Superior temporal gyrus (tissue), 1 donor: Measurements from ENCODE around the gene SV2C.
"Not testable (repeated sequence)": the region's sequence is repeated elsewhere in the genome, so short reads cannot be mapped to it uniquely, and the experiment has no call there.

ENCODE experiments used
- DNase-seq: peaks from one replicate; pipeline ENCODE4 v3.0.0-alpha.2; 2016; ENCODE audit errors: extremely low spot score

The SV2C gene

DNA sequence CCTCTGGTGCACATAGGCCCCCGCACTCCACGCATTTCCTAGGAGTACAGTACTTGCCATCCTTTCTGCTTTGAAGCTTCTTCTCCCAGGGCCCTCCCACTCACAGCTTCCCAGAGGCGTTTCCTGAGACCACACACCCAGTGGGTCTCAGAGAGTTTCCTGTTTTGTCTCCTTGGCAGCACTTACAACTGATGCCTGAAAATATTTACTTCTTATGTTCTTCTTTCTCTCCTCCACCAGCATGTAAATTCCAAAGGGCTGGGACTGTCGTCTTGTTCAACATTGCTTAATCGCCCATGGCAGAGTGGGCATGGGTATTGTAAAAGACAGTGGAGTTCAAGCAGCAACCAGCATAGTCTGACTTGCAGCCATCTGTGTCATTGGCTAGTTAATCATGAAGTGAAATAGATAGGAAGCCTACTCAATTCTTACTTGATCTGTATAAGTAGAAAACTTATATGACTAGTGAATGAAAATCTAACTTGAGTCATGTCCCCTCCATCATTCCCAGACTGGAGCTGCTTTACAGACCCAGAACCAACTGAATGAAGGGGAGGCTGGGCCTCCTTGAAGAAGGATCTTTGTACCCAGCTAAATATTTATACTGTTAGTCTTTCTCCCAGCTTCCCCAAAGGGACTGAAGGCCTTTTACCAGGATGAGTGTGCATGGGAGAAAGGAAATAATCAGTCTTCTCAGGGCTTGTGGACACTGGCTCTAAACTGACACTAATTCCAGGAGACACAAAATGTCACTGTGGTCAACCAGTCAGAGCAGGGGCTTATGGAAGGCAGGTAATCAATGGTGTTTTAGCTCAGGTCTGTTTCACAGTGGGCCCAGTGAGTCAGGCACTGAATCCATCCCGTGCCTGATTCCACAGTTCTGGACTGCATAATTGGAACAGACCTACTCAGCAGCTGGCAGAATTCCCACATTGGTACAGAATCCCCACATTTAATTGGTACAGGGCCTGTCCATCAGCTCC, 116.4 kb downstream of the SV2C start:
- no peak for DNase-seq

DNA sequence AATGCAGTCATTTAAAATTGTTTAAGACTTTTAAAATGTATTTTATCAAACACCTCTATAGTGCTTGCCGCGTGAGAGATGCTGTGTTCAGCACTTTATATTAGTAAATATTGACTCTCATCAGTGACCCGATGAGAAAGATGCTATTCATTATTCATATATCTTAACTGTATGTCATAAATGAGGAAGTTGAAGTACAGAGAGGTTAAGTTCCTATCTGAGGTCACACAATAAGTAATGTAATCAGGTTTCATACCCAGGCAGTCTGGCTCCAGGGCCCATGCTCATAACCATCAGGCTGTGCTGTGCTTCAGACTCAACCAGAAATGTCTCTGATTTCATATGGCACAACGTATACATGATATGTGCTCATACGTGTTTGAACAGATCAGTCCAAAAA, 119.0 kb downstream of the SV2C start:
- no peak for DNase-seq

DNA sequence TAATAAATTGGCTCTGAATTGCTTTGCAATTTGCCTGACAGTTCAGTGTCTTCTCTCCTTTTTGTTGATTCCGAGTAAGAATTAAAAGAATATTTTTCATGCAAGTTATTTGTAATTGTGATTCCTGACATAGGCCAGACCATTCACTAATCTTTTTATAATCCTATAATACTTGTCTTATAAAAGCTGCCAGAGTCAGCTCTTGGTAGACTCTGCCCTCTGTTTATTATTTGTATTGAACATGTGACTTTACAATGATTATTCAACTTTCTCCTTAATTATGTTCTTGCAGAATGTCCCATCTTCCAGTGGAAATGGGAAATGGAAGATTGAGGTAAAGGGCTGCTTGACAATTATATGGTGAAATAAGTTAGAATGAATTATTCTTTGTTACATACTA, 121.0 kb downstream of the SV2C start:
- no peak for DNase-seq

DNA sequence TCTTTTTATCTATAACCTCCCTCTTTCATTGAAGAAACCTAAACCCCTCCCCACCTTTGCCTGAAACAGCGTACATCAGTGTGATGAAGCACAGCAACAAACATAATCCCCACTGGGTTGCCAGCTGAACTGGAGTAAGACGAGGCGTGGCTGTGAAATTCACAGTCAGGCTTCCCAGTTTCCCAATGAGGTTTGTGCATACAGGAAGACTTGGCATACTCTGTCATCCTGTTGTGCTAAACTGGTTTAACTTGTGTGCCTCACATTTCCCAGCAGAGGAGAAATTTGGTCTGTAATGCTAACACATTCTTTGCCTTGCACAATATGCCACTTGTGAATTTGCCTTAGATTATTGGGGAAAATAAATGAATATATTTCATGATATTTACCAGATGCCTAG, 121.5 kb downstream of the SV2C start:
- no peak for DNase-seq

DNA sequence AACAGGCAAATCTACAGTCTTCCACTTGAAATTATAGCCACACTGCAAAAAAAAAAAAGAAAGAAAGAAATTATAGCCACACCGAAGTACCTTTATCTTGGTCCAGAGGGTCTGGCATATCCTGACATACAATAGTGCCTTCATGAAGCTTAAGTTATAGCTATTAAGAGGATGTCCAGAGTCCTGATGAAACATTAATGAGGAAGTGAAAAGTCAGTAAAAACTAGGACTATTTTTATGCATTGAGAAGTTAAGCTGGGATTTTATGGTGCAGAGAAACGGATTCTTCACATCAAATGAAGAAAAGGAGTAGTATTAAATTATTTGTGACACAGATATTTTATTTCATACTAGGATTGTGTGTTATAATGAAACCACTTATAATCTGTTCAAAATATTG, 123.9 kb downstream of the SV2C start:
- no peak for DNase-seq

DNA sequence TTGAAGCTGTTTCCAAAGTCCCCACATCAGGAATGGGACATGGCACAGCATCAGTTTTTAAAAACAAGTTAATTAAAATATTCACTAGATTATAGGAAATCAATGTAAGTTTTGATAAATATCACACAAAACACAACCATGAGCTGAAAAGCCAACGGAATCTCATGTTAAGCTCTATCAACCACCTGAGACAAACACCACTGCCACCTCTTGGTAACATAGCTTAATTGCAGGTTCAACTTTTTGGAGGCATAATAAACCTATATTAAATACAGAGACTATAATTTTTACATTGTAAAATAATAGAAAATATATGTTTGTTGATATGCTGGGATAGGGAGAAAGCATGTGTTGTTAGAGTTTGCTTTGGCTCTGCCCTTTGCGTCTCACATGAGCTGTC, 126.1 kb downstream of the SV2C start:
- DNase-seq, result no peak

DNA sequence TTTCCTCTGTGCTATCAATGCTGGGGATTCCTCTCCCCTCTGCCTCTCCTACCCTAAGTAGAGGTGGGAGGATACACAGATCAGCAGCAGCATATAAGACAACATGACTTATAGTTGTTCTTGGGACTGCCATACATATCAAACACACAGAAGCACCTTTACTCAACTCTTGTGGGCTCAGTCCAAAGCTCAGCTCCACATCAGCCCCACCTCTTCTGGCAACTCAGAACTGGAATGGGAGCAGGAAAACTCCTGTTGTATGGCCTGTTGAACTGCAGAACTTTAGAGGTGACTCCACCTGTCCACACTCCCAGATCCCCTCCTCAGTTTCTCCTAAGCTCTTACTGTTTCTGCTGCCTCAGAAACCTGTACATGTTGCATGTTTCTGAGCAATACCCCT, 127.8 kb downstream of the SV2C start:
- DNase-seq, result no peak

DNA sequence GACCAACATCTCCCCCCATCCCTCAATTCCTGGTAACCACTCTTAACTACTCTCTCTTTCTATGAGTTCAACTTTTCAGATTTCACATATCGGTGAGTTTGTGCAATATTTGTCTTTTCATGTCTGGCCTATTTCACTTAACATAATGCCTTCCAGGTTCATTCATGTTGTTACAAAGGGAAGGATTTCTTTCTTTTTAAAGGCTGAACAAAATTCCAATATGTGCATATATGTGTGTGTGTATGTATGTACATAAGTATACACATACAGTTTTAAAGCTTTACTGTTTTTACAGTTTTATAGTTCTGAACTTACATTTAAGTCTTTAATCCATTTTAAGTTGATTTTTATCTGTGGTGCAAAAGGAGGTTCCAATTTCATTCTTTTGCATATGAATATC, 130.7 kb downstream of the SV2C start:
- no peak for DNase-seq

DNA sequence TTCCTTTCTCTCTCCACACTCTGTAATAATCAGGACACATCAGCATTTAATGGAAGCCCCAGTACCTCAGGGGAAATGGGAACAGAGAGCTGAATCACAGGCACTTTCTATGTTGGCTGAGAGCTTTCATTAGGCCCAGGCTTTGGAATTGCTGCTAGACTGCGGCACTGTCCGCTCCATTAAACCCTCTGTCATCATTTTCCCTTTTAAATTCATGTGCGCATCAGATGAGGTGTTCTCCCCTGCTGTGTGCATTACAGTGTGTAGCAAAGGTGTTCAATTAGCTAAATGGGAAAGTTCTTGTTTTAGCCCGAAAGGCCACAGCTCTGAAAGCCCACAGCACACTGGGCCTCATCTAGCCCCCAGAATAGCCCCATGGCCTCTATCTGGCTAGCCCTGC, 133.6 kb downstream of the SV2C start:
- DNase-seq, result no peak

DNA sequence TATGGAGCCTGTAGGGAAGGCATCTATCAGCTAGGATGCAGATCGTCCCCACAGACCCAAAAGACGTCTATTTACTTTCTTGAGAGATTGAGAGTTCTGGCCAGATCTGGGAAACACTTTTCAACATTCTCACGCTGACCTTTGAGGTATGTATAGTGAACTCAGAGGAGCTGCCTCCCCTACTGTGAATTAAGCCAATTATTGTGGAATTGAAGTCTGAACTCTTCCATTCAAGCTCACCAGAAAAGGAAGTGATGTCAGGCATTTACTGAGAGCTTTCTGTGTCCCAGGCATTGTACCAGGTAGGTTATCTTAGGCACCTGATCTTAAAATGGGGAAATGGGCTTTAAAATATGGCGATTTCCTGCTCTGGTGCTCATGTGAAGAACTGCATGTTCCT, 136.5 kb downstream of the SV2C start:
- no peak for DNase-seq

DNA sequence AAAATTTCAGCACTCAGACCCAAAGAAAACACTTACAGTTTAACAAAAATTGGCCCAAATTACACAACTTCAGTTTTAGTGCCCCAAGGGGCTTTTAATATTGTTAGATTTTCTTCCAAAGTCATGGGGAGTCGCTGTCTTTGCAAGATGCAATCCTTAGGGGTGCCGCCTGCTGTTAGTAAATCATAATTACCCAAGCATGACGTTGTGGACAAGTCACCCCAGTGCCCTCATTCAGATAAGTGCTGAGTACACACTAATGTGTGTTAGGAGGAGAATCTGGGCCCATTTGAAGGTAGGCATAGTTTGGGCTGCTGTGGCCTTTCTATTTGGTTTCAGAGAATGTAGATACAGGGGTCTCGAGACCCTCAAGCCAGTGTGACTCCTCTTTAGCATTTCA, 138.1 kb downstream of the SV2C start:
- no peak for DNase-seq

DNA sequence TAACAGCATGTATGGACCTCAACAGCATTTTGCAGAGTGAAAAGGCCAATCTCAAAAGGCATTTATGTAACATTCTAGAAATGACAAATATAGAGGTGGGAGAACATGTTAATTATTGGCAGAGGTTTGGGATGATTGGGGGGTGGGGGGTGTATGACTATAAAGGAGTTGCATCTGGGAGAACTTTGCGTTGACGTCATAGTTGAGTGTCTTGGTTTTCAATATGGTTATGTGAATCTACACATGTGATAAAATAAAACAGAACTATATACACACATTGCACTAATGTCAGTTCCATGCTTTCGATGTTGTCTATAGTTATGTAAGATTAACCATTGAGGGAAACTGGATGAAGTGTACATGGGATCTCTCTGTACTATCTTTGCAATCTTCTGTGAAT, 139.1 kb downstream of the SV2C start:
- no peak for DNase-seq

DNA sequence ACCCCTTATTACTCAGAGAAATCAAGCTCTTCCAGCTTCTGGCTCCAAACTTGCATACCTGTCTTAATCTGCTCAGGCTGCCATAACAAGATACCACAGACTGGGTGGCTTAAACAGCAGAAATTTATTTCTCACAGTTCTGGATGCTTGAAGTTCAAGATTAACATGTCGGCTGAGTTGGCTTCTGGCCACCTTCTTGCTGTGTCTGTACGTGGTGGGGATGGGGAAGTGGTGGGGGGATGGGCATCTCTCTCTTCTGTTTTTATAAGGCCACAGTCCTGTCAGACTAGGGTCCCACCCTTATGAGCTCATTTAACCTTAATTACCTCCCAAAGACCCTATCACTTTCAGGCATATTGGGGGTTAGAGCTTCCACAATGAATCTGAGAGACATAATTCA, 140.5 kb downstream of the SV2C start:
- DNase-seq, result no peak

DNA sequence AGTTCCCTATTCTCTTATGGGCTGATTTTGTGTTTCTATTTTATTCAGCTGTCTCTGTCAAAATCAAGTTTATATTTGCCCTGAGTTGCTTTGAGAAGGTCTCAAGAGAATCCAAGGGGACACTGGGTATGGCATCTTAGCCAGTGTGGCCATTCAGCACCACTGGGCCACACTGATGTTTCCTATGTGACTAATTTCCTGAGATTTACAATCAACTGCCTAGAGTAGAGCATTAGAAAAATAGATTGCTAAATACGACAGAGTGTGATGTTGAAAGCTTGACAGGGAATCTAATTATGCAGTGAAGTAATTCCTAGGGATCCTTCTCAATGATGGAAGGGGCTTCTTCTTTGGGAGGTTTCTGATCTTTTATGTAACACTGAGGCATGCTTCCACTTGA, 141.7 kb downstream of the SV2C start:
- DNase-seq, result no peak

DNA sequence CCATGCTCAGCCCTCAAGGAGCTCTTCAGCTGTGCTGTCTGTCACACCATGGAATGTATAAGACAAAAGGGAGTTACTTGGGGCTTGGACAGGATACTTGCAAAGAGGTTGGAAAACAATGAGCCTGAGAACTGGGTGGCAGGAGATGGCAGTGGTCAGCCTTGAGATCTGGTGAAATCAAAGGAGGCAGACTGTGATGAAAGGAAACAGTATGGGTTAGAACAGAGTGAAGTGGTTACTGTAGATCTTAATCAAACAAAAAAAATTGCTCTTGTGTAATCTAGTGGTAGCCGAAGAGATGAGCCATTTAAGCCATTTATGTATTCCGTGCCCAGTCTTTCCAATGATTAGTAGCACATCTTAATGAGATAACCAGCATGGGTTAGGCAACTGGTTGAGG, 142.2 kb downstream of the SV2C start:
- DNase-seq, result no peak

DNA sequence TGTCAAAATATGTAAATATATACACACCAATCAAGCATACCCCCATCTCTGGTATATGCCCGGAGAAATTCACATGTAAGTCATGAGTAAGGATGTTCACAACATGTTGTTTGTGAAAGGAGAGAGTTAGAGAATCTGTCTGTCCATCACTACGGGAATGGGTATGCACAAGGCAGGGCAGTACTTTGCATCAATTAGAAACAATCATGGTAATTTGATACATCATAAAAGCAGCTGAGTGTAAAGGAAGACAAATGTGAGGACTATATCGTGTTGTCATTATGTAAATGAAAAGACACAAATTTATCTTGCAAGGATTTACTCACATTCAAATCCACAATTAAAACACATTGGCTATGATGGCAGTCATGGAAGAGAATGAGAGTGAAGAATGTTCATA, 146.7 kb downstream of the SV2C start:
- DNase-seq, result no peak

DNA sequence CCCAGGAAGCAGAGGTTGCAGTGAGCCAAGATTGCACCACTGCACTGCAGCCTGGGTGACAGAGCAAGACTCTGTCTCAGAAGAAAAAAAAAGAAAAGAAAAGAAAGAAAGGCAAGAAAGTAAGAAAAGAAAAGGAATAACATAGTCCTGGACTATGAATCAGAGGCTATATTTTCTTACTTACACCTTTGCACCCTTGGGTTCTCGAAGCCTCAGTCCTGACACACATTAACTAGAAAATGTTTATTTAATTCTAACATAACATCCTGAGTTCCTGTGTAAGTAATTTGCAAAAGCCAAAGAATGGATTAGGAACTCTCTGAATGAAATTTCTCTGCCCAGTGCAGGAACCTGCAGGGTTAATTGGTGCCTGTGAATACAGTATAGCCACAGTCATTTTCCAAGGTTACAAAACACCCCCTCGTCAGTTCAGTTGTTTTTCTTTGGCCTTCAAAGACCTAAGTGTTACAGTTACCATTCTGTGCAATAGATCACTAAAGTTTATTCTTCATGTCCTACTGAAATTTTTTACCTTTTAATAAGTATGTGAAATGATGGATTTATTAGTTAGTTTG, 147.6 kb downstream of the SV2C start:
- DNase-seq, result no peak

DNA sequence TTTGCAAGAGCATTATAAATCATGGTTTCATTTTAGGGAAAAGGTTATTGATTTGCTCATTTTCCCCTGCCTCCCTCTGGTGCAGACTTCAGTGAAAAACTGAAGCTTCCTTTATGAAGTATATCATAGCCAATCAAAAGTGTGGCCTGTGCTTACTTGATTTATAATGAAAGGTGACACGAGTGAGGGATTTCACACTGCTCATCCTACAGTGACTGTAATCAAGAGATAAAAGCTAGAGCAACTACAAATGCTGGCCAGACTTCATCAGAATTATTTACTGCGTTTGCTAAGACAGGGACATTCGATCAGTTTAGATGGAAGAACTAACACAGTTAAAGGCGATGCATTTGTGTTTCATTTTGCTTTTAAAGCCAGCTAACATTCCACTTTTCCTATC, 151.5 kb downstream of the SV2C start:
- DNase-seq, result no peak

DNA sequence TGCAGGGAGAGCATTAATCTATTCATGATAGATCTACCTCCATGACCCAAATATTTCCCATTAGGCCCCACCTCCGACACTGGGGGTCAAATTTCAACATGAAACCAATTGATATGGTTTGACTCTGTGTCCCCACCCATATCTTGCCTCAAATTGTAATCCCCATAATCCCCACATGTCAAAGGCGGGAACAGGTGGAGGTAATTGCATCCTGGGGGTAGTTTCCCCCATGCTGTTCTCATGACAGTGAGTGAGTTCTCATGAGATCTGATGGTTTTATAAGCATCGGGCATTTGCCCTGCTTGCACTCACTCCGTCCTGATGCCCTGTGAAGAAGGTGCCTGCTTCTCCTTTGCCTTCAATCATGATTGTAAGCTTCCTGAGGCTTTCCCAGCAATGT, 153.5 kb downstream of the SV2C start:
- DNase-seq, result no peak

DNA sequence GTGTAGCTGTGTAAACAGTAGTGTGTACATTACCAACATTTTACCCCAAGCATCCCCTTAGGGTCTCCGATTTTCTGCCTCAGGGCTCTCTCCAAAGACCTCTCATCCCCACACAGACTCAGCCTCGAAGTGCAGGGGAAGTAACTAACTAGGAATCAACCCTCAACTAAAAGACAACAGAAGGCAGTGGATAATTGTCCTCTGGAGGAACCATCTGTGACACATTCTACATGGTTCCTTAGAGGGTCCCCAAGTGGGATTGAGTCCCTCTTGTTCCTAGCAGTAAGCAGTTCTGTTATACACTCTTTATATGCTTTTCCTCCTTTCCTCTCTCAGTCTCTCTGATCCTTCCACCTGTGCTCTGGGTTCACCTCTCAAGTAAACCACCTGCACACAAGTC, 157.2 kb downstream of the SV2C start:
- DNase-seq, result no peak

DNA sequence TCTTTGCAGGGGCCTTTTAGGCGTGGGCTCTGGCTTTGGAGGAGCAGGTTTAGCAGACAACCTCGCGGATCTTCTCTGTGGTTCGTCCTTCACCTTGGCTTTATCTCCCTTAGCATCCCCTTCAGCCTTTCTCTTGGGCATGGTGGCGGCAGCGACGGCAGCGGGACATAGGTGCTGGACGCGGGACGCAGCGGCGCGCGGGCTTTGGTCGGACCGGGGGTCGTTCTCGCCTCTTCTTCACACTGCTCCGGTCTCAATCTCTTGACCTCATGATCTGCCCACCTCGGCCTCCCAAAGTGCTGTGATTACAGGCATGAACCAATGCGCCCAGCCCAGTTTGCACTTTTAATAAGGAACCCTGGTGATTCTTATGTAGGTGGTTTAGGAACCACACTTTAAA, 159.0 kb downstream of the SV2C start:
- not testable (repeated sequence) for DNase-seq

DNA sequence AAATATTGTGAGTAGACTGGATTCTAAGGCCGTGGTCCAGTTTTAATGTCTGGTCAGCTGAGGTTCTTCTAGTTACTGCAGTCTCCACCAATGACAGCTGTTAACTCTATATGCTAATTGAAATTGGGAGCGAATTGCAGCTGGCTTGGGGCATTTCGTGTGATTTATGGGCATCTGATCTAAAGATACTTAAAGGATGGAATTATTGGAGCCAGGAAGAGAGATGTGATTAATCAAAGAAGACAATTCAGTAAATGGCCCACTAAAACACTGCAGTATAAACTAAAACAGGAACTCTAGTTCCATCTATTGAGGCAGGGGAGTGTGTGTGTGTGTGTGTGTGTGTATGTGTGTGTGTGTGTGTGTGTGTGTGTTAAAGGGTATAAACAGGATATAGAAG, 162.4 kb downstream of the SV2C start:
- no peak for DNase-seq

DNA sequence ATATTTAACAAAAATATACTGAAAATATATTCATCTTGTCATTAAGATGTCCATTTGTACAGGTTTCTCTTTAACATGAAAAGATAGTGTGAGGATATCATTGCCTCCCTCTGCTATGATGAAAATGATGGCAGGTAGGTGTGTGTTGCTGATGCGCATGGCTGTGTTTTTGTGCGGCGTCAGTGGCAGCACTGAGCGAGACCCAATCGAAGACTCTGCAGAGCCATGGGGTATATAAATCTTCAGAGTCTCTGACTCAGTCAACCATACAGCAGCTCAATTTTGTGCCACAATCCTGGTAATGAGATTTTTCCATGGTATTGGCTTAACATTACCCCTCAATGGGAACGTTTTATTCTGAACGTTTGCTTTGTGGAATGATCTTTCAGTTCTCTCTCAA, 166.4 kb downstream of the SV2C start:
- DNase-seq, result no peak

DNA sequence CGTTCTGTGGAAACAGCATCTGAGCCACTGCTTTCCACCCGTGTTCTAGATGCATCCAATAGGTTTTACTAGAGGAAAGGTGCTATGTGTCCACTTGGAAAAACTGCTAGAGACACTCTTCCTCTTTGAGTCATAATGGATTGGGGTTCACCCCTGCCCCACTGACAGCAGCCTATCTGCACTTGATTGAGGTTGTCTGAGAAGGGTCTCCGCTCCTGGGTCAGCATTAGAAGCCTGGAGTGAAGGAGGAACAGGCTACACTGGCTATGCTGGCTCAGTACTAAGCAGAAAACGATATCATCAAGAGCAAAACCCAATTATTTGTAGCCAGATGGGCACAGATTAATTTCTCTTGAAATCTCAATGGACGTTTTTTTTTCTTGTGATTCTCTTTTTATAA, 167.3 kb downstream of the SV2C start:
- no peak for DNase-seq
